Endothelial cell of umbilical vein (primary cell): ENCODE data around the gene GIGYF2. TPM values are rescaled to one million over a fixed set of nuclear protein-coding genes. Genes with fewer than 3 reads are reported as not detected.

ENCODE experiments used
- BruUV-seq: library from RNA; stranded (reverse); fragments of 400-500 nt; replicated peaks from 2 replicates; lab custom pipeline; 2021; lab: Mats Ljungman, UMichigan
- CTCF ChIA-PET: fragments of 300-600, 350-600 bp; sonication (Branson Sonifier 250); formaldehyde crosslinking; loops from one replicate; lab custom pipeline; 2021; ENCODE audit warnings: antibody characterized with exemption, inconsistent platforms; lab: Charles Lee
- POLR2A ChIA-PET: fragments of 300-600, 350-600 bp; sonication (Branson Sonifier 250); formaldehyde crosslinking; loops from one replicate; lab custom pipeline; 2021; ENCODE audit warnings: antibody characterized with exemption, inconsistent platforms; lab: Charles Lee
- DNase-seq: peaks from one replicate; pipeline ENCODE4 v3.0.0-alpha.2; 2011; ENCODE audit warnings: low read depth, low spot score
- FAIRE-seq: peaks from 2 replicates; lab custom pipeline; 2011; peaks lifted over from hg19 to GRCh38; lab: Jason Lieb, UNC
- H2AFZ ChIP-seq: 2 replicates; pipeline ENCODE4 v1.6.0; 2012; ENCODE audit warnings: low read depth, low read length, control low read depth, inconsistent platforms
- H3K27ac ChIP-seq: 2 replicates; pipeline ENCODE4 v1.5.1; 2011; ENCODE audit warnings: low read depth, mild to moderate bottlenecking, control low read depth, low read length, moderate library complexity; ENCODE audit not compliant: insufficient read depth
- H3K27me3 ChIP-seq, 2 experiments: 2 replicates each; pipeline versions ENCODE4 v1.6.0 to v1.6.1; 2011; ENCODE audit warnings: low read length in 2 of 2, mixed read lengths in 1 of 2; ENCODE audit not compliant: control insufficient read depth in 2 of 2, insufficient read depth in 2 of 2
- H3K36me3 ChIP-seq, 2 experiments: 2 replicates in 1 of 2; 3 replicates in 1 of 2; pipeline ENCODE4 v1.5.1; 2011; ENCODE audit warnings: low read length in 2 of 2, mild to moderate bottlenecking in 1 of 2, moderate library complexity in 1 of 2; ENCODE audit not compliant: control insufficient read depth in 2 of 2, insufficient read depth in 2 of 2; ENCODE audit errors: extremely low read depth in 1 of 2
- H3K4me1 ChIP-seq: 3 replicates; pipeline ENCODE4 v1.5.1; 2011; ENCODE audit warnings: mild to moderate bottlenecking, low read length; ENCODE audit not compliant: control insufficient read depth, insufficient read depth; ENCODE audit errors: extremely low read depth
- H3K4me2 ChIP-seq: 2 replicates; pipeline ENCODE4 v1.6.1; 2011; ENCODE audit warnings: low read length, control low read depth, mixed read lengths; ENCODE audit not compliant: insufficient read depth
- H3K4me3 ChIP-seq, 3 experiments: fragments of 200-600 bp in 1 of 3; sonication (generic), shearing (Covaris generic) in 1 of 3; replicated peaks in 1 of 3; 2 replicates each; pipeline ENCODE4 v1.5.1; 2011 to 2016; ENCODE audit warnings: control low read depth in 3 of 3, low read length in 3 of 3, mild to moderate bottlenecking in 2 of 3, inconsistent platforms in 1 of 3, low read depth in 1 of 3, moderate library complexity in 1 of 3; ENCODE audit not compliant: insufficient read depth in 1 of 3
- H3K79me2 ChIP-seq: 2 replicates; pipeline ENCODE4 v1.6.0; 2012; ENCODE audit warnings: low read length, inconsistent platforms; ENCODE audit not compliant: control insufficient read depth, insufficient read depth
- H3K9ac ChIP-seq: replicated peaks from 2 replicates; pipeline ENCODE3; 2011; ENCODE audit warnings: low read length, control low read depth; ENCODE audit not compliant: insufficient read depth; ENCODE audit errors: extremely low read depth
- H3K9me1 ChIP-seq: replicated peaks from 3 replicates; pipeline ENCODE4 v1.6.0; 2011; ENCODE audit warnings: mild to moderate bottlenecking, low read length; ENCODE audit not compliant: control insufficient read depth, insufficient read depth; ENCODE audit errors: extremely low read depth
- H3K9me3 ChIP-seq: replicated peaks from 2 replicates; pipeline ENCODE4 v1.5.1; 2012; ENCODE audit warnings: low read length, inconsistent platforms; ENCODE audit not compliant: control insufficient read depth, insufficient read depth
- H4K20me1 ChIP-seq: replicated peaks from 2 replicates; pipeline ENCODE3; 2011; ENCODE audit warnings: mild to moderate bottlenecking, low read length; ENCODE audit not compliant: control insufficient read depth, insufficient read depth; ENCODE audit errors: extremely low read depth
- EZH2 ChIP-seq: IDR thresholded peaks from 2 replicates; pipeline ENCODE4 v1.6.1; 2012; ENCODE audit warnings: borderline replicate concordance, low read depth, mild to moderate bottlenecking, moderate library complexity, low read length, inconsistent platforms; ENCODE audit not compliant: severe bottlenecking
- FOS ChIP-seq: IDR thresholded peaks from 2 replicates; pipeline ENCODE4 v1.6.1; 2011; ENCODE audit warnings: mild to moderate bottlenecking, low read length, moderate library complexity, borderline replicate concordance; ENCODE audit not compliant: insufficient read depth
- GATA2 ChIP-seq: IDR thresholded peaks from 2 replicates; pipeline ENCODE4 v1.7.0; 2011; ENCODE audit warnings: low read depth, mild to moderate bottlenecking, moderate library complexity, mixed read lengths, low read length; ENCODE audit not compliant: insufficient read length, insufficient read depth
- JUN ChIP-seq: IDR thresholded peaks from 2 replicates; pipeline ENCODE4 v1.6.1; 2011; ENCODE audit warnings: borderline replicate concordance, low read depth; ENCODE audit not compliant: insufficient read length, insufficient read depth
- MAX ChIP-seq: IDR thresholded peaks from 2 replicates; pipeline ENCODE4 v1.6.1; 2011; ENCODE audit not compliant: insufficient read depth, insufficient read length
- MYC ChIP-seq: IDR thresholded peaks from one replicate; pipeline ENCODE4 v1.6.1; 2011; ENCODE audit warnings: mild to moderate bottlenecking, low read depth, low read length
- POLR2A ChIP-seq: IDR thresholded peaks from 2 replicates; pipeline ENCODE4 v1.6.1; 2012; ENCODE audit warnings: low read depth, mild to moderate bottlenecking, control low read depth, low read length
- POLR2AphosphoS5 ChIP-seq: IDR thresholded peaks from 2 replicates; pipeline ENCODE4 v1.6.1; 2012; ENCODE audit warnings: low read depth, mild to moderate bottlenecking, control low read depth, low read length, moderate library complexity; ENCODE audit not compliant: insufficient read depth
- dilution Hi-C: fragments of 300-500 bp; cut with MboI; formaldehyde crosslinking; loops from one replicate; pipeline ENCODE4 v1.15.0; 2019; ENCODE audit warnings: low sequenced_read_pairs; ENCODE audit not compliant: extremely low pct_ligation_motif_present
- intact Hi-C: fragments of 100-400 bp; cut with micrococcal nuclease; formaldehyde crosslinking; loops from one replicate; pipeline ENCODE4 v1.10.0; 2022
- polyA plus RNA-seq, 4 experiments: library from polyadenylated mRNA; depleted of rRNA in 3 of 4; stranded (reverse) in 3 of 4; unstranded in 1 of 4; fragments of >200 nt; gene quantifications; 2 replicates each; pipeline versions ENCODE4 v1.2.1 to v1.2.3, GENCODE V29; 2011 to 2012; ENCODE audit warnings: missing spikeins in 1 of 4
- total RNA-seq: library from RNA; stranded (reverse); gene quantifications from 2 replicates; pipeline ENCODE4 v1.2.3, GENCODE V29; 2021
- TF ChIP-seq, protein P1 (sequence below), 2 donors: IDR thresholded peaks; 1 replicate in 1 of 2; 2 replicates in 1 of 2; pipeline ENCODE4 v1.5.1; 2011; ENCODE audit warnings: low read length in 2 of 2, mild to moderate bottlenecking in 2 of 2, moderate library complexity in 2 of 2, control low read depth in 1 of 2, inconsistent platforms in 1 of 2, low read depth in 1 of 2; ENCODE audit not compliant: insufficient read depth in 1 of 2; ENCODE audit errors: extremely low read depth in 1 of 2

GIGYF2 gene
- total and polyA plus RNA-seq, 2 donors (not counting 3 experiments of a cell fraction or from before 2014, with no cell fraction given), result 22.9 to 56.4 TPM

DNA sequence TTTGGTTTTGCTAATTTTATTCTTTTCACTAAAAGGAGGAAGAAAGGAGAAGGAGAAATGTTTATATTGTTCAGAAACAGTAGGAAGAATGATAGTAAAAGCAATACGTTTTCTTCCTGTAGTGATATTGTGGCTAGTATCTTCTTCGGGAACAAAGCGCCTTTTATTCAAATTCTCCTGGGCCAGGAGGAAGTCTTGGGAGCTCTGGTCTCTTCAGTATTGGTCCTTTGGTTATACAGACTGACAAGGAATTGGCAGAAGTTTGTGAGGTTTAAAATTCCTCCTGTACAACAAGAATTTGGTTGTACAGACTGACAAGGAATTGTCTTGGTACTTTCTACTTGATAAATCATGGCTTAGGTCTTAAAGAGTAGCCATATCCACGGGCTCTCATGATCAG, 9.9 kb downstream of the GIGYF2 start:
- peaks cover 64% of the 10 kb centered on the region for H3K79me2 ChIP-seq
- DNase-seq (no peak), FAIRE-seq (peak; percentile 26)
- no peak overlapping the region for H3K27ac ChIP-seq
- intact Hi-C loops (no loop called here), dilution Hi-C loops (no loop called here)
- H3K9me3 ChIP-seq, result no peaks in the 10 kb centered on the region
- H3K4me3 ChIP-seq, result no peak overlapping the region
- TF ChIP-seq POLR2AphosphoS5 (no peak), MAX (no peak), JUN (no peak), MYC (no peak), FOS (no peak), EZH2 (no peak), GATA2 (no peak), POLR2A (no peak)
- TF ChIP-seq, protein P1, sequence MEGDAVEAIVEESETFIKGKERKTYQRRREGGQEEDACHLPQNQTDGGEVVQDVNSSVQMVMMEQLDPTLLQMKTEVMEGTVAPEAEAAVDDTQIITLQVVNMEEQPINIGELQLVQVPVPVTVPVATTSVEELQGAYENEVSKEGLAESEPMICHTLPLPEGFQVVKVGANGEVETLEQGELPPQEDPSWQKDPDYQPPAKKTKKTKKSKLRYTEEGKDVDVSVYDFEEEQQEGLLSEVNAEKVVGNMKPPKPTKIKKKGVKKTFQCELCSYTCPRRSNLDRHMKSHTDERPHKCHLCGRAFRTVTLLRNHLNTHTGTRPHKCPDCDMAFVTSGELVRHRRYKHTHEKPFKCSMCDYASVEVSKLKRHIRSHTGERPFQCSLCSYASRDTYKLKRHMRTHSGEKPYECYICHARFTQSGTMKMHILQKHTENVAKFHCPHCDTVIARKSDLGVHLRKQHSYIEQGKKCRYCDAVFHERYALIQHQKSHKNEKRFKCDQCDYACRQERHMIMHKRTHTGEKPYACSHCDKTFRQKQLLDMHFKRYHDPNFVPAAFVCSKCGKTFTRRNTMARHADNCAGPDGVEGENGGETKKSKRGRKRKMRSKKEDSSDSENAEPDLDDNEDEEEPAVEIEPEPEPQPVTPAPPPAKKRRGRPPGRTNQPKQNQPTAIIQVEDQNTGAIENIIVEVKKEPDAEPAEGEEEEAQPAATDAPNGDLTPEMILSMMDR (IDR thresholded peaks at IDR 0.05; ENCODE audit: extremely low read depth in 1 of 2, insufficient read depth in 1 of 2, low read depth in 1 of 2, low read length in 2 of 2), result no peak
- H3K4me1 ChIP-seq, result no peaks in the 10 kb centered on the region
- no peaks in the 10 kb centered on the region for H3K36me3 ChIP-seq
- POLR2A ChIA-PET, result no interaction called here
- no peaks in the 10 kb centered on the region for H3K9me1 ChIP-seq
- no peak overlapping the region for H2AFZ ChIP-seq
- H3K27me3 ChIP-seq, result no peaks in the 10 kb centered on the region
- CTCF ChIA-PET, result no interaction called here
- H3K4me2 ChIP-seq, result no peak overlapping the region
- no TSS peak for BruUV-seq
- H4K20me1 ChIP-seq, result peaks cover 5% of the 10 kb centered on the region
- H3K9ac ChIP-seq, result no peak overlapping the region
